Astrocyte of the spinal cord (primary cell): Measurements from ENCODE around the gene TXNDC11.

Source experiments
- DNase-seq: peaks from one replicate; pipeline ENCODE4 v3.0.0; 2011; ENCODE audit warnings: low read depth, low spot score
- H3K4me3 ChIP-seq: 2 replicates; pipeline ENCODE4 v1.5.1; 2011; ENCODE audit warnings: low read depth, mild to moderate bottlenecking, low read length, moderate library complexity
- CTCF ChIP-seq: IDR thresholded peaks from 2 replicates; pipeline ENCODE4 v1.5.1; 2012; ENCODE audit warnings: low read depth, mild to moderate bottlenecking, low read length, inconsistent platforms
- in situ Hi-C: cut with HindIII; loops from 2 replicates; pipeline ENCODE4 v1.10.0; 2017; ENCODE audit warnings: low sequenced_read_pairs

Gene TXNDC11

GRCh38 chr16:11675561-11676511, 66.8 kb downstream of the TXNDC11 start:
- TF ChIP-seq CTCF: no peak

GRCh38 chr16:11674818-11675560, 67.7 kb downstream of the TXNDC11 start:
- H3K4me3 ChIP-seq: no peak overlapping the region
- in situ Hi-C loops: no loop called here
- DNase-seq: no peak
- no peak for TF ChIP-seq CTCF

More at GRCh38 chr16:11675561-11676511, 66.8 kb downstream of the TXNDC11 start:
- no peak for DNase-seq
- in situ Hi-C loops: no loop called here
- H3K4me3 ChIP-seq: no peak overlapping the region

- no peak for DNase-seq
- no peak overlapping the region for H3K4me3 ChIP-seq
- in situ Hi-C loops: no loop called here
- no peak for TF ChIP-seq CTCF
Observed at GRCh38 chr16:11674001-11674817, 68.4 kb downstream of the TXNDC11 start.

DNA sequence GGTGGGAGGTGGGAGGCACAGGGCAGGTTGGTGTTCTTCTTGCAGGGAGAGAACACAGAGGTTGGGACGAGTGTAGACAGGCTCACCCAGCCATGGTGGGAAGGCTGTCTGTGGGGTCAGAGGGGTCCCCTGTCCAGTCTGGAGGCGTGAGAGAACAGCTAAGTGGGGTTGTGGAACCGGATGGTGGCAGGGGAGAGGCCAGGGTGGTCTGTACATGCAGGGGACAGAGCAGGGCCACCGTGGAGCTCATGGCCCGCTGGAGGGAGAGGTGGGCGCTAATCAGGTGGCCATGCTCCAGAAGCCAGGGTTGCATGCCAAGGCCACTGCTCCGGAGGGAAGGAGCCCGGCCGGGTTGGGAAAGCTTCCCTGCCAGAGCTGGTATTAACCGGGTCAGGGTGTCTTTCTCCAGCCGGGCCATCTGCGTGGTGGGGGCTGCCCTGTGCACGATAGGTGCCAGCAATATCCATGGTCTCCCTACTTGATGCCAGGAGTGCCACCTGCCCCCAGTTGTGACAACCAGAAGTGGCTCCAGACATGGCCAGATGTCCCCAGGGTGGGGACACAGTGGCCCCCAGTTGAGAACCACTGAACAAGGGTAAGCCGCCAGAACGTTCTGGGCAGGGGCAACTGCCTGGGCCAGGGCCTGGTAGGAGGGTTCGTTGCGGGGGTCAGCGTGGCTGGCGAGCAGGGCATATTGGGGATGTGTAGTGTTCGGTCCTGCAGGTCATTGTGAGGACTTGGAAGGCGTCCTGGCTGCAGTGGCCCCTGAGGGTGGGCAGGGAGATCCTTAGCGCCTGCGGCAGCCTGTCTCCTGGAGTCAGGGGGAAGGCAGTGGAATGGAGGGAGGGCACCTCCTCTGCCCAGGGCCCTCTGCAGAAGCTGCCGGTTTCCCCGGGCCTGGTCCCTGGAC, 69.3 kb downstream of the TXNDC11 start:
- no peak for TF ChIP-seq CTCF
- in situ Hi-C loops: no loop called here
- H3K4me3 ChIP-seq: no peak overlapping the region
- DNase-seq: no peak

DNA sequence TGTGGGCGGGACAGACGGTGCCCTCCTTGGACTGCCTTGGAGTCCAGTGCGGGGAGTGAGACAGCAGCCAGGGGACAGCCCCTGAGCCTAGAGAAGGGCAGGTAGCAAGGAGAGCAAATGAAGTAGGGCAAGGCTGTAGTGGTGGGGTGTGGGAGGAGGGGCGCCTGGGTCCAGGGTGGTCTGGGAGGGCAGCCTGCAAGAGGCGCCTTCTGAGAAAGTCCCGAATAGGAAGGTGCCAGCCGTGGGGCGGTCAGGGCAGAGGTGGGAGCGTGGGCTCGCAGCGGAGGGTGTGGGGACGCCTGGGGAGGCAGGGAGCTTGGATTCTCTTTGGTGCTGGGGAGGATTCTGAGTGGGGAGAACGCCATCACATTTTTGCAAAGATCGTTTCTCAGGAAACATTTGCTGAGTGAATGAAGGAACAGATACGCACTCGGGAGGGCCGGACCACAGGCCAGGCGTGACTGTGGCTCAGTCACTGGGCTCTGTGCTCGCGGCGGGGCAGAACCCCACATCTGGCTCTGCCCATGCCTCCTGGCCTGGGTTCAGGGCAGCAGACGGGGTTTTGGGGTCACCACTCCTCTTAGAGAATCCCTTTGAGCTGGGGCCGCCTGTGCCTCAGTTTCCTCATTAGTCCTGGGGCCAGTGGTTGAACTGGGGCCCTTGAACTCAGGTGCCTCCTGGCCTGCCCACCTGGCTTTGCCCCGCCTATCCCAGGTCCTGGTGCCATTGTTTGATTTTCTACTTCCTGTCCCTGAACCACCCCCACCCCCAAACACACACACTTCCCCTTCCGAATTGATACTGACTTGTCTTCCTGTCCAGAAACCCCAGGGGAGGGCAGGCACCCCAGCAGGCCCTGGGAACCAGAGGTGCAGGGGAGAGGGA, 70.2 kb downstream of the TXNDC11 start:
- H3K4me3 ChIP-seq: no peak overlapping the region
- DNase-seq: no peak
- TF ChIP-seq CTCF: no peak
- in situ Hi-C loops: no loop called here
